A673 (cell line): Measurements from ENCODE around the gene PSMG4. TPM values are rescaled to one million over a fixed set of nuclear protein-coding genes. Genes with fewer than 3 reads are reported as not detected.

ENCODE experiments used
- BruUV-seq: library from RNA; stranded (reverse); fragments of 400-500 nt; replicated peaks from 2 replicates; lab custom pipeline; 2021; lab: Mats Ljungman, UMichigan
- CTCF ChIA-PET: fragments of 300-600 bp; sonication (Branson Sonifier 250); formaldehyde crosslinking; loops from one replicate; lab custom pipeline; 2022; ENCODE audit warnings: antibody characterized with exemption; lab: Charles Lee
- POLR2A ChIA-PET: fragments of 300-600 bp; sonication (Branson Sonifier 250); formaldehyde crosslinking; loops from one replicate; lab custom pipeline; 2022; ENCODE audit warnings: antibody characterized with exemption; ENCODE audit not compliant: low non-redundant PET; lab: Charles Lee
- DNase-seq: peaks from one replicate; pipeline ENCODE4 v3.0.0-alpha.2; 2015; ENCODE audit warnings: low spot score
- H3K27ac ChIP-seq: fragments of 200-600 bp; sonication (generic); 2 replicates; pipeline ENCODE4 v1.5.1; 2016; ENCODE audit warnings: mixed run types, low read depth, mild to moderate bottlenecking, mixed read lengths, antibody characterized with exemption, low read length; ENCODE audit not compliant: poor library complexity, severe bottlenecking
- H3K27me3 ChIP-seq: fragments of 200-600 bp; sonication (generic); replicated peaks from 2 replicates; pipeline ENCODE4 v1.6.1; 2017; ENCODE audit warnings: mixed run types, low read depth, mild to moderate bottlenecking, mixed read lengths, antibody characterized with exemption, low read length; ENCODE audit not compliant: insufficient read depth, poor library complexity
- H3K36me3 ChIP-seq: fragments of 200-600 bp; sonication (generic); 2 replicates; pipeline ENCODE4 v1.6.1; 2016; ENCODE audit warnings: mixed run types, mild to moderate bottlenecking, mixed read lengths, antibody characterized with exemption, low read length; ENCODE audit not compliant: insufficient read depth, poor library complexity, severe bottlenecking
- H3K4me1 ChIP-seq: fragments of 200-600 bp; sonication (generic); 2 replicates; pipeline ENCODE4 v1.6.1; 2017; ENCODE audit warnings: mixed run types, mild to moderate bottlenecking, mixed read lengths, antibody characterized with exemption, low read length; ENCODE audit not compliant: insufficient read depth, poor library complexity, severe bottlenecking
- H3K4me3 ChIP-seq: fragments of 200-600 bp; sonication (generic); 2 replicates; pipeline ENCODE4 v1.5.1; 2016; ENCODE audit warnings: low read depth, mixed run types, mild to moderate bottlenecking, mixed read lengths, low read length; ENCODE audit not compliant: poor library complexity, severe bottlenecking
- H3K9me3 ChIP-seq: fragments of 200-600 bp; sonication (generic); 2 replicates; pipeline ENCODE4 v1.6.1; 2016; ENCODE audit warnings: mixed run types, low read depth, mild to moderate bottlenecking, mixed read lengths, antibody characterized with exemption, low read length; ENCODE audit not compliant: poor library complexity, severe bottlenecking
- CTCF ChIP-seq: fragments of 300-800, 200-600 bp; sonication (generic); conservative IDR thresholded peaks from 2 replicates; pipeline ENCODE4 v1.5.1; 2017; ENCODE audit warnings: low read depth, mild to moderate bottlenecking, antibody characterized with exemption, low read length, moderate library complexity, mixed read lengths
- EZH2 ChIP-seq: fragments of 200-600 bp; sonication (generic); IDR thresholded peaks from 2 replicates; pipeline ENCODE4 v1.6.1; 2017; ENCODE audit warnings: borderline replicate concordance, low read depth, mild to moderate bottlenecking, mixed read lengths, antibody characterized with exemption, low read length; ENCODE audit not compliant: poor library complexity, severe bottlenecking
- intact Hi-C: fragments of 100-400 bp; cut with micrococcal nuclease; formaldehyde crosslinking; loops from one replicate; pipeline ENCODE4 v1.10.0; 2022; ENCODE audit not compliant: unreplicated experiment
- total RNA-seq: library from RNA; stranded (reverse); gene quantifications from 2 replicates; pipeline ENCODE4 v1.2.3, GENCODE V29; 2021

PSMG4 gene
- total RNA-seq, 1 experiment from 2014 or later = 34.4 TPM

DNA sequence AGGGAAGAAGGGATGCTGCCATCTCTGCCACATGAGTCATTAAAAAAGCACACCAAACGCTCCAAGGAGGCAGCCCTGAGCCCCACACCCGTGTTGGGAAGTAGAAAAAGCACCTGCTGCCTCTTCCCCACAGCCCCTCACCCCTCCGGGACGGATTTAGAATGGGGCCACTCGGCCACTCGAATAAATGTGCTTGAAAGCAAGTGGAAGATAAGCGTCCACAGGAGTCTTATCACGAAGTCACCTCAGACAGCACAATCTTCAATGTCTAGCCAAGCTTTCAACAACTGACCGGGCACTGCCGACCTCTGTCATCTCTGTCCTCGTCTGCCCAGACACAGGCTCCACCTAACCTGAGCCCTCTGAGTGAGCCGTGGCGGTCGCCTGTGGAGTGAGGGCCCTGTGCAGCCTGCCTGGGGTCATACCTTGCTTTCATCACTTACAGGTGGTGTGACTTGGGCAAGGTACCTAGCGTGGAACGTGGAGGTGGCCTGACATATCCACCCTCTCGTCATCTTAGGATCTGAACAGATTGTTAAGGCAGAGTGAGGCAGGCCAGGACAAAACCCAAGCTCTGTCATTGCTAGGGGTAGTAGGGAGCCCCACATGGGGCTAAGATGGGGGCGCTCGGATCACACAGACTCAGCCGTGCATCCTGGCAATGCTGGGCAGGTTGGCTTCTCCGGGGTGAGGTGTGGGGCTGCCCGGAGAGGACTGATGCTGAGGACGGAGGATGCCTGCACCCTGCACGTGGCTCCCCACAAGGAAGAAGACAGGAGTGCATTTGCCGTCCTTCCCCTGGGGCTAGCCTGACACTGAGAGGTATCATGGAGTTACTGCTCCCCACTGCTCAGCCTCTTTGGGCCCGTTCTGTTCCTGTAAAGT, 34.8 kb downstream of the PSMG4 start:
- no peaks in the 10 kb centered on the region for H3K27me3 ChIP-seq
- TF ChIP-seq EZH2 (no peak), CTCF (no peak)
- BruUV-seq = no TSS peak
- ChIA-PET POLR2A (no interaction called here), CTCF (no interaction called here)
- H3K4me3 ChIP-seq = no peak overlapping the region
- H3K4me1 ChIP-seq = no peaks in the 10 kb centered on the region
- no peak overlapping the region for H3K27ac ChIP-seq
- no peaks in the 10 kb centered on the region for H3K36me3 ChIP-seq
- H3K9me3 ChIP-seq = no peaks in the 10 kb centered on the region
- DNase-seq = no peak
- intact Hi-C loops = no loop called here

DNA sequence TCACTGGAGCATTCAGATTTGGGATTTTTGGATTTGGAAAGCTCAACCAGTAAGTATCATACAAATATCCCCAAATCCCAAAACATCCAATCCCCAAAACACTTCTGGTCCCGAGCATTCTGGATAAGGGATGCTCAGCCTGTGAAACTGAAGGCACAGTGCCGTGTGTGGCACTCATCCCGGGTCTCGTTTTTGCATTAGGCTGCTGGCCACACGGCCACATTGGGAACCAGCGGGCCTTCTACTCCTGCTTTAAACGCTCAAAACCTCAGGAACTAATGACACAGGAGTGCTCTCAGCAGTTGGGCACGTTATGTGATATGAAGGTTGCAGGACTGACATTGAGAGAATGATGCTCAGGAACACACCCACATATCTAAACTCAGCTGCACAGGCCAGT, 35.6 kb downstream of the PSMG4 start:
- POLR2A ChIA-PET = no interaction called here
- Histone ChIP-seq H3K9me3 (no peaks in the 10 kb centered on the region), H3K4me3 (no peak overlapping the region), H3K27me3 (no peaks in the 10 kb centered on the region), H3K4me1 (no peaks in the 10 kb centered on the region), H3K27ac (no peak overlapping the region), H3K36me3 (no peaks in the 10 kb centered on the region)
- no peak for DNase-seq
- intact Hi-C loops = no loop called here
- TF ChIP-seq CTCF = no peak
- TF ChIP-seq EZH2 = no peak
- CTCF ChIA-PET = no interaction called here
- BruUV-seq = no TSS peak

DNA sequence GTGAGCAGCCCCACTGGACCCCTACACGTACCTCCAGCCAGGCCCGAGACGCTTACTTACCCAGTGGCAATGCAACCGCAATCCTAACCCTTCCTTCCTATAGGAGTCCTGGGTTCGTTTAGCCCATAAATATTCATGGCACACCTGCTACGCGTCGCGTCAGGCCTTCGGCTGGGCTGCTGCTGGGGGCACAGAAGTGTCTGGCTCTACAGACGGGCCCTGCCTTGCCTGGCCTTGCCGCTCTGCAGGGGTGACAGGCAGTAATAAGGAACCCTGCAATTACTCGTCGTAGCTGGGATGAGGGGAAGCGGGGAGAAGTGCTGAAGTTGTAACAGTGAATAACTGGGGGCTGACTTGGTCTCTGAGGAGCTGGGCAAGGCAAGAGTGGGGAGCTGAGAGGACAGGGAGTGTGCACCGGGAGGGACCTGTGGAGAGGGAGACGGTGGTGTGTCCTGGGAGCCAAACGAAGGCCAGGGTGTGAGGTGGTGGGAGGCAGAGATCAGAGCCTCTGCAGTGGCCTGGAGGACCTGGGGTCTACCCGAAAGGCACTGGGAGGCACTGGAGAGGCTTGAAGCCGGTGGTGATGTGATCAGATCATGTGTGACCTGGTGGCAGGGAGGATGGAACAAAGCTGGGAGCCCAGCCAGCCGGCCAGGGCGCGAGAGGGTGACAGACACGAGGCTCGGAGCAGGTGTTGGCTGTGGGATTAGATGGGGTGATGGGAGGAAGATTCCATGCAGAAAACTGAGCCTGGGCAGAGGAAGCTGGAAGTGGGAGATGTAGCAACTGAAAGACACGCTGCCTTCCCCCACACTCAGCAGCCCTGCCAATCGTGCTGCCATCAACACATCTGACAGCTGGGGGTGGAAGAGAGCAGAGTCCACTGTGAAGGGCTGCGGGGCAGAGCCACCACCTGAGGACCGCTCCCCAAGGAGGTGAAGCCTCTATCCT, 36.4 kb downstream of the PSMG4 start:
- CTCF ChIA-PET = no interaction called here

More for the DNA sequence above, 36.4 kb downstream of the PSMG4 start:
- no TSS peak for BruUV-seq
- Histone ChIP-seq H3K27ac (no peak overlapping the region), H3K9me3 (no peaks in the 10 kb centered on the region), H3K4me1 (no peaks in the 10 kb centered on the region), H3K36me3 (no peaks in the 10 kb centered on the region), H3K4me3 (no peak overlapping the region), H3K27me3 (no peaks in the 10 kb centered on the region)
- TF ChIP-seq CTCF (no peak), EZH2 (no peak)
- POLR2A ChIA-PET = no interaction called here
- intact Hi-C loops = no loop called here
- no peak for DNase-seq
